ENCODE measurements around the gene PFDN2.

PFDN2 gene

DNA sequence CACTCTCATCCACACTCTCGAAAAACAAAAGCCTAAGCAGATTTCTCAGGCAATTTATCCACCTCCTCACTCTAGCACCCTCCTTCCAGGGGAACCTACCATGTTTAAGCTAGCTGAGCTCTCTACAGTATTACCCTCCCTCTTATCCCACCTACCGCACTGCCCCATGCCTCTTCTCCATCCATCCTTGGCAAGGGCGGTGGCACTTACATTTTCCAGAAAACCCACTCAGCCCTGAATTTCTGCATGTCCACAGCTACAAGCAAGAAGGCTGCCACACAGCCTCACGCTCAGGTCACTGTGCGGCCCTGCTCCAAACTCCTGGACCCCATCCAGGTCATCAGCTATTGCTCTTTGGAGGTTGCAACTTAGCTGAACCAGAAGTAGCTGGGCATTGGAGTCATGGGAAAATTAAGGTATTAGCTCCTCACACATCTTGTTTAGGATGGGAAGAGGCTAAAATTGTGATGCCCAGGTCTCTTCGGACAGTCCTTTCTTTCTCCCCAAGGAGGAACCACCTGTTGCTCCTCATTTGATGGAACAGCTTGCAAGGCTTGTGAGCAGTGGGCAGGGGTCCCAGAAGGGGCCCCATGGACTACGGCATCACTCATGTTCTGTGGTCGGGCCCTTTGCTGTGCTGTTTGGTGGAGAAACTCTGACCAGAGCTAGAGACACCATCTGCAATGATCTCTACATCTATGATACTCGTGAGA, 18.6 kb downstream of the PFDN2 start:
- no peak for DNase-seq (ENCODE audit: low read depth)

DNA sequence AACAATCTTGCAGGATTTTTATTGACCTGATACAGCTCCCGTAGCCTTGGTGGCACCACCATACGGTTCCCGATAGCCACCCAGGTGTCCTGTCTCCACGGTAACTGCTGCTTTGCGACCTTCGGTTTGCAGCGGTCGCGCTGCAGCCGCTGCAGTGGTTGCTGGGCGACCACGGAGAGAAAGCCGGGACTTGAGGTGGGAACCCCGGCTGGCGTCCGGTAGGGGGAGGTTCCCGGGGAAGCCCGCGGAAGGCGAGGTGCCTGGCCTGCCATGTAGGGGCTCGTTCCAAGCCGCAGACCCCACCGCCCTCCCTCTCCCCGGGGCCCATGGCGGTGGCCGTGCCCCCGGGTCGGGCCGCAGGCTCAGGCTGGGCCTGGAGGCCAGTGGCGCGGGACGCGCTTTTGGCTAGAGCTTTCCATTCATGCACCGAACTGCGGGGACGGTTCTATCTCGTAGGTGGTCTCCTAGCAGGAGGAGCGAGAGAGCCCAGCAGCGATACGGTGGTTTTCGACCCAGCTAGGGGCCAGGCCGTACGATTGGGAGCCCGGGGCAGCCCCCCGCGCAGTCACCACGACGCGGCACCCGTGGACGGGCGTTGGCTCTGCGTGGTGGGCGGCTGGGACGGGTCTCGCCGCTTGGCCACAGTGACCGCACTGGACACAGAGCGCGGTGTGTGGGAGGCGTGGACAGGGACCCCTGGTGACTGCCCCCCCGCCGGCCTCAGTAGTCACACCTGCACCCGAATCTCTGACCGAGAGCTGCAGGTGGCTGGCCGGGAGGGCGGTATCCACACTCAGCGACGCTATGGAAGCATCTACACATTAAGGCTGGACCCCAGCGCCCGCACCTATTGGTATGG, 19.4 kb downstream of the PFDN2 start, which contains the start of gene KLHDC9:
TSS of gene KLHDC9 (plus strand) at position 152 of the 859 bp plus-strand sequence. CDS start at position 327, 175 bp downstream.
- DNase-seq (ENCODE audit: low read depth): peak; percentile 35

DNA sequence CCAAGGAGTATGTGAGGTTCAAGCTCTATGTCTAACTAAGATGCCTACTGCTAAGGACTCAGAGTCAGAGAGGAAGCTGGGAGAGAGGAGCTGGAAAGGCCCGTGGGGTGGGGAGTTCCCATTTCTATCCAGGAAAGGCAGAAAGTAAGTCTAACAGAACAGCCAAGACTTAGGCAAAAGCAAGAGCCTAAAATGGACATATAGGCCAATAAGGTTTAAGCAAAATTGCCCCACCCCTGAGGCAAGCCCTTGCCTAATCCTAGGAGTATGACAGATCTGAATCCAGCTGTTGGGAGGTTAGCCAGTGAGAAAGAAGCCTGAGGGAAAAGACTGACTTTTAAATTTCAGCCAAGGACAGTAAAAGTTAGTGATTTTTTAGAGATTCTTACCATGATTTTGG, 21.3 kb downstream of the PFDN2 start:
- no peak for DNase-seq (ENCODE audit: low read depth)

DNA sequence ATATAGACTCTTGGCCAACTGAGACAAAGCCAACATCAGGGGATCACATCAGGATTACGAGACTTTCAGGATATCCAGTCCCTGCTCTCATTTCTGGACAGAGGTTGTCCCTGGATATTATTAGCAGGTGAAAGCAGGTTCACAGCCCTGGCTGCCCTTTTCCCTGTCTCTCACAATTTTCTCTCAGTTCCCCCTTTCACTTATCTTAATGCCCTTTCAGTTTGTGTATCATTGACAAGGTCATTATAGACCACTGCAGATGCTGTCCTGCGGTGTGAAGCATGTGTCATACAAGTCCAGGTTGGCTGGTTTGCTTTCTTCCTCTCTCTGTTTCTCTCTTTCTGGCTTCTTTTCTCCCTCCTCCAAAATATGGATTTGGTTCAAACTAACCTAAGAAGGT, 21.8 kb downstream of the PFDN2 start:
- no peak for DNase-seq (ENCODE audit: low read depth)

DNA sequence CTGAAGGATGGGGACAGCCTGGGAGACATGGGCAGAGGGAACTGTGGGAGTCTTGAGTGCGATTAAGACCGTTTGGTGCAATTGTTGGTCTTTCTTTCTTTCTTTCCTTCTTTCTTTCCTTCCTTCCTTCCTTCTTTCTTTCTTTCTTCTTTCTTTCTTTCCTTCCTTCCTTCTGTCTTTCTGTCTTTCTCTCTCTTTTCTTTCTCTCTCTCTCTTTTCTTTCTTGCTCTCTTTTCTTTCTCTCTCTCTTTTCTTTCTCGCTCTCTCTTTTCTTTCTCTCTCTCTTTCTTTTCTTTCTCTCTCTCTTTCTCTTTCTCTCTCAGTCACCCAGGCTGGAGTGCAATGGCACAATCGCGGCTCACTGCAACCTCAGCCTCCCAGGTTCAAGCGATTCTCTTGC, 22.6 kb downstream of the PFDN2 start:
- no peak for DNase-seq (ENCODE audit: low read depth)

DNA sequence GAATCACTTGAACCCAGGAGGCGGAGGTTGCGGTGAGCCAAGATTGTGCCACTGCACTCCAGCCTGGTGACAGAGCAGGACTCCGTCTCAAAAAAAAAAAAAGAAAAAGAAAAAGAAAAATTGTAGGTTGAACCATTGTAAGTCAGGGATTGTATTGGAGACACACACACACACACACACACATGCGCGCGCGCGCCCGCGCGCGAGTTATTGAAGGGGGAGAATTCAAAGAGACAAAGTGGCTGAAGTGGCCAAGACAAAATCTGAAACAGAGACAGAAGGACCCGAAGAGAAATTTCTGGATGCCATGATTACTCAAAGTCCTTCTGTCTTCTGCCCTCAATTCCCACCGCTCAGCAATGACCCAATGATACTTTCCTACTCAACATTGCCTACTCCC, 23.4 kb downstream of the PFDN2 start:
- DNase-seq (ENCODE audit: low read depth): no peak

DNA sequence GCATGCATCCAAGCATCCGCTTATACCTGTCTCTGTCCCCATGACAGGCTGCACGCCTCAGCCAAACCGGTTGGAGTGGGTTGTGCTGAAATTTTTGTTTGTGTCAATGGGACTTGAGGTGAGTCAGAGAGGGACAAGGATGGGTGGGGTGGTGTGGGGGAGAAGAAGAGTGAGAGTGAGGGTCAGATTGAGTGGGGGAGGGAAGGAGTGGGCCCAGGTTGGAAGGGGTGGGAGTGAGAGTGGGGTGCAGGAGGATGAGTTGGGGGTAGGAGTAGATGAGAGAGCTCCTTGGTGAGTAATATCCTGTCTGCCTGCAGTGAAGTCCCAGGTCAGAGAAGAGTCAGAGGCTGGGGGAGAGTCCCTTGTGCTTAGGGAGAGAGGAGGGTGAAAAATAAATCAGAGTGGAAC, 25.2 kb downstream of the PFDN2 start:
- no peak for DNase-seq (ENCODE audit: low read depth)

DNA sequence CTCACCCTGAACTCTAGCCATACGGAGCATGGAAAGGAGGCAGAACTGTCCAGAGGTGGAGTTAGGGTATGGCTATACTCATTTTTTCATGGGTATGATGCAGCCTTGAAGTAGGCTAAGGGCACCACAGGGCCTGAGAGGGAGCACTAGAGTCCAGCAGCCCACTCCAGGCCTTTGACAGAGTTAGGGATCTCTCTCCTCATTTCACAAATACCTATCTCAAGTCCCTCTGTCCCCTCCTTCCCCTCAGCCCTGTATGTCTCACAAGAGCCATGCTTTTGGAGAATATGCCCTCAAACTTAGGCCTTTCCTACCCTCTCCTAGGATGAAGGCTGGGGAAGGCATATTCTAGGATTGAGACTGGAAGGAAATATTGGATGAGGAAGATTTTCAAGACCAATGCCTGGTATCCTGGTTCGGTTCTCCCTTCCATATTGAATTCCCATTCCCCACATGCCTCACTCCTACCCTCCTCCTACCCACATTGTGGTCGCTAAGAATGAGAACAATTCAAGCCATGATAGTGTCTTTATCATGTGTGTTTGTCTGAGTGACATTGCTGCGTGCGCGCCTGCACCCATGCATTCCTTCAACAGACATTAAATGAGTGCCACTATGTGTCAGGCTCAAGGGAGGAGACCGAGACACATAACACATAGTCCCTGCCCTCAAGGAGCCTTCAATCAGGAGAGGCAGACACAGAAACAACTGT, 25.9 kb downstream of the PFDN2 start:
- no peak for DNase-seq (ENCODE audit: low read depth)

DNA sequence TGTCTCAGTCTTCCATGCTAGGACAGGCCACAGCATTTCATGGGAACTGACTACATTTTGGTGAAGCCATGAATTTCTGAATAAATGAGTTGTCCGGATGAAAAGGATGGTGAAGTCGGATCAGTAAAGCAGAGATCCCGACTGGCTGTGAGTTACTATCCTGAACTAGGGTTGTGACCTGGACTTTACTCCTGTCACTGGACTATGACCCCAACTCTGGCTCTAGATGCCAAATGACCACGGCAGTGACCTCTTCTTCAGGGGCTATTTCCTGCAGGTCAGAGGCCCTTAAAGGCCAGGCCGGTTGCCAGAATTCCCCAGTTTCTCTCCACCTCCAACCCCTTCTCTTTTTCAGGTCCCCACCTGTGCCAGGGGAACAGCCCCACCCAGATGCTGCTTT, 26.7 kb downstream of the PFDN2 start:
- no peak for DNase-seq (ENCODE audit: low read depth)

DNA sequence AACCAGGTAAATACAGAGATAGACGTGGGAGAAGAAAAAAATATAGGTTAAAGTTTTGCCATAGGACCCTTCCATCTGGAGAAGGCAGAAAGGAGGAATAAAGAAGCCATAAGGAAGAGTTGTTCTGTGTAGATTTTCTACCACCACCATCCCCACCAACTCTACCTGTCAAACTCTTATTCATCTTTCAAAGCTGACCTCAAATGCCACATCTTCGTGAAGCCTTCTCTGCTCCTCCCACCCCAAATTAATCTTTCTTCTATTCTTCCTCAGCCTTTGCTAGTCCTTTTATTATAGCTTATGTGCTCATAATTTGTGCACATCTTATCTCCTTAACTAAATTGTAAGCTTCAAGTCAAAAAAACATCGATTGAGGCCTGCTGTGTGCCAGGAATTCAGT, 27.2 kb downstream of the PFDN2 start:
- no peak for DNase-seq (ENCODE audit: low read depth)

DNA sequence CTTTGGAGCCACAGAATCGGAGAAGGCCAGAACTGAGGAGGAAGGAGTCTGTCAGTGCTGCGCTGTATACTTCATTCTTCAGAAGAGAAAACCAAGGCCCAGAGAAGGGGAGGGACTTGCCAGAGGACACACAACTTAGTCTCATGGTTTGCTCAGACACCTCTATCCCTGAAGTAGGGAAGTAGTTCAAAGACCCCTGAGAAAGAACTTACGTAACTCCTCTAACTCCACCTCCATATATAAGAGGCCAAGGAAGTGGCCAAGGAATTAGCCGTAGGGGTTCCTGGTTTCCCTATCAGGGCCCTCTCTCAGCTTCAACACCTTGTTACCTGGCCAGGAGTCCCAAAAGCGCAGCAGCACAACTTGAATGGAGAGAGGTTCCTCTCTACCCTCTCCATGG, 27.9 kb downstream of the PFDN2 start:
- DNase-seq (ENCODE audit: low read depth): no peak

DNA sequence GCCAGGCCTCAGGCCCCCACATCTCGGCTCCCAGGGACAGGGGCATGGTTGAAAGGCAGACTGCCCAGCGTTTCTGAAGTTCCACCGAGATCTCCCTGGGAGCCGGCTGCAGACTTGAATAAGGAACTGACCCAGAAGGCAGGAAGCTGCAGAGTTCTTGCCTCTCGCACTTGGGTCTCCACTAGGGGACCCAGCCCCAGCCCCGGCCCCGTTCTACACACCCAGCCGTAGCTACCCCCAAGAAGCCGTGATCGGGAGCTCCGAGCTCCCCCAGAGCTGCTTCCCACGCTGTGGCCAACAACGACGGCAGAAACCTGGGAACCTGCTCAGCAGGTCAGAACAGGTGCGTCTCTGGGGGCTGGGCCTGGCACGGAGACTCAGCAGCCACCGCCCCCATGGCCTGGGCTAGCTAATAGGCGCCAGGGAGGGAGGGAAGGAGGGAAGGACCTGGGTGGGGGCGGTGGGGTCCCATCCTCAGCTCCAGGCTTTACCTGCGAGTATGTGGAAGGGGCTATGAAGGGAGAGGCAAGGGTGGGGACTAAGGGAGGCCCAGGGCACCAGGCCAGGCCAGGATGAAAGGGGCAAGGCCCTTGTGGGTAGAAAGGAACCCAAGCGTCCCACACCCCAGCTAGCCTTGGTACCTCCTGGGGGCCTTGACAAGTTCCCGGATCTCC, 28.4 kb downstream of the PFDN2 start, which contains the start of gene NECTIN4:
TSS of gene NECTIN4 (minus strand) at position 308 of the 674 bp plus-strand sequence. CDS start at position 46, 262 bp downstream.
- no peak for DNase-seq (ENCODE audit: low read depth)

DNA sequence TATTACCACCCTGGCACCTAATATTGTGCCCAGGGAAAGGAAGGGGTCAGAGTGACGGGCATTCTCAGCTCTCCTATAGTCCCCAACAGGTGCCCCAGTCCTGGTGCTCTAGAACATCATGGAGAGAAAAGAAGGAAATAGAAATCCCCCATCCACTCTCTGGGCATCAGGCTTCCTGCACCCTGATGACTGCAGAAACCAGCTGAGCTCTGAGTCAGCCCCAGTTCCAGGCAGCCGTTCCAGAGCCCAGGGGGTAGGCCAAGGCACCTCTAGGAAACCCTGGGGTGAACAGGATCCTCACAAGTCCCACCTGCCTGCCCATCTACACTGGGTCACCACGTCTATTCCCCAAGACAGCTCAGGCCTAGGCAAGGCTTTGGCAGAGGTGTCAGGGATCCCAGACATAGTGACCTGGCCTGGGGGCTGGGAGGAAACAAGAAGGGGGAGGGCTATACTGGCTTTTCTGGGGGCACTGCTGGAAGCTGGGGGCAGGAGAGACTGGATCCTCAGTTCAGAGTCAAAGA, 29.2 kb downstream of the PFDN2 start:
- DNase-seq (ENCODE audit: low read depth): no peak

DNA sequence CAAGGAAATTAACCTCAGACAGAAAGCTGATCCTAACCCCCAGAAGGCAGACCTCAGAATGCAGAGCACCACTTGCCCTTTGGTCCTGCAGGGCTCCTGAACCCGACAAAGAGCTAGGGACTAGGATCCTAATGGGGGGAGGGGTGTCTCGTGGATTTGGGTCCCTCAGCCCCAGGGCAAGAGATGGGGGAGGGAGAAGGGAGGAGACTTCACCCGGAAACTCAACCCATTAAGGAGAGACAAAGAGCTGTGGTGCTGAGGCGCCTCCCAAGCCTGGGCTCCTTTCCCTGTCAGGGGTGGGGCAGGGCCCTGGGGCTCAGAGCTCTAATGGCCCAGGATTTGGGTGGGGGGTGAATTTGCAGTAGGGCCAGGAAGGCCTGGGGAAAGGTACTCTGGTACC, 31.4 kb downstream of the PFDN2 start:
- DNase-seq (ENCODE audit: low read depth): no peak

DNA sequence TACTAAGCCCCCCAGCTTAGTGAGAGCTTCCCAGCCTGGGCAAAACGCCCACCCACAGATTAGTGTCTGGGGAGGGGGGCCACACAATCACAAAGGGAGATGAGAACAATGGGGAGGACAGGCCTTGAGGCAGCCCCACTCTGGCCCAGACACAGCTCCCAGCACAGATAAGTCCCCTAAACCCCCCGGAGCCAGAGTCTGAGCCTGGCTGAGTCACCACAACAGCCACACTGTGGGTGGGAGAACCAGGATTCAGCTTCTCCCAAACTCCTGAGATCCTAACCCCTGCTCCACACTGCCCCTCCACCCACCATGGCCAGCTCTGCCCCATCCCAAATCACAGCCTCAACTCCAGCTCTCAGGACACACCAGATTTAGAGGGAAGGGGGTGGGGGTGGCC, 32.7 kb downstream of the PFDN2 start:
- no peak for DNase-seq (ENCODE audit: low read depth)

DNA sequence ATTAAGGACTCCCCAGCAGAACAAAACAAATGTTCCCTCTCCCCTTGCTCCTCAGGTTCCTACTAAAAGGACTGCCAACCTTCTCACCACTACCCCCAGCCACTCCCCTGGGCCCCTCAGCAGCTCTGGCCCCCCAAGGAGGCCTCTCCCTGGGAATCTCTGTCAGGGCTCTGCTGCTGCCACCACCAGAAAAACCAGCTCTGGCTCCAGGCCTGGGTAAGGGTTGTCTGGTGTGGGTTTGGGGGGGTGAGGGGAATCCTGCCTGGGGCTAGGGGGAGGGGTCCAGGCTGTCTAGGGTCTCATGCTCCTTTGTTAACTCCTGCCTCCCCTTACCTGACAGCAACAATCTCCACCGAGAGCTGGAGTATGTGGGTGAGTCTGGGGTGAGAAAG, 33.2 kb downstream of the PFDN2 start:
- no peak for DNase-seq (ENCODE audit: low read depth)

DNA sequence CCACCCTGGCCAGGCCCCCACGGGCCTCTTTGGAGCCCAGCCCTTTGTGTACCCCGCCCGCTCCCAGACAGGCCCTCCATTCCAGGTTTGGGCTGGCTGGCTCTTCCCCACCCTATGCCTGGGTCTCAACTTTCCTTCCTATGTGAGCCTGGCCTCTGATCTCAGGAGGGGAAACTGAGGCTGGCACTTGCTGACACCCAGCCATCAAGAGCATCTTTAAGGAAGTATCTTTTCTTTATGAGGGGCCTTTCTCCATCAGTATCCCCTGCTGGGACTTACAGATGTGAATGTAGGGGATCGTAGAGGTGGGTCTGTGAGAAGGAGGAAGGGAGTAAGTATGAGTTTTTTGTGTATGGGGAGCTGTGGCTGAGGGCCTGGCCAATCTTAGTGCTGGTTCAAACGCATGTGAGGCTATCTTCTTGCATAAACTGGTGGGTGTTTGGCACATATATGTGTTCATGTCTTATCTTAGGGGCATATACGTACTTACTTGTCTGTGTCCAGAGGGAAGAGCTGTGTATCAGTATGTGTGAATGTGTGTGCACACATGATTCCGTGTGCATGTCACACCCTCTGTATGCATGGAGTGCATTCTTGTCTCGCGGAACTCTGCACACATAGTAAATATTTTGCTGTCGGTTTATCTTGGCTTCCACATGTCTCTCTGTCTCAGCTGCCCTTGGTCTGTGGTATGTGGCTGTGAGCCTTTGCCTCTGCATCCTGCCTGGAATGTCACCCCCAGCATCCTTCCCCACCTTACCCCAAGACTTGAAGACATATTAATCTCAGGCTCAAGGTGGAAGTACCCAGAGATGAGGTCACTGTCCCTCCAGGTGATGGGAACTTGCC, 33.9 kb downstream of the PFDN2 start:
- DNase-seq (ENCODE audit: low read depth): no peak

DNA sequence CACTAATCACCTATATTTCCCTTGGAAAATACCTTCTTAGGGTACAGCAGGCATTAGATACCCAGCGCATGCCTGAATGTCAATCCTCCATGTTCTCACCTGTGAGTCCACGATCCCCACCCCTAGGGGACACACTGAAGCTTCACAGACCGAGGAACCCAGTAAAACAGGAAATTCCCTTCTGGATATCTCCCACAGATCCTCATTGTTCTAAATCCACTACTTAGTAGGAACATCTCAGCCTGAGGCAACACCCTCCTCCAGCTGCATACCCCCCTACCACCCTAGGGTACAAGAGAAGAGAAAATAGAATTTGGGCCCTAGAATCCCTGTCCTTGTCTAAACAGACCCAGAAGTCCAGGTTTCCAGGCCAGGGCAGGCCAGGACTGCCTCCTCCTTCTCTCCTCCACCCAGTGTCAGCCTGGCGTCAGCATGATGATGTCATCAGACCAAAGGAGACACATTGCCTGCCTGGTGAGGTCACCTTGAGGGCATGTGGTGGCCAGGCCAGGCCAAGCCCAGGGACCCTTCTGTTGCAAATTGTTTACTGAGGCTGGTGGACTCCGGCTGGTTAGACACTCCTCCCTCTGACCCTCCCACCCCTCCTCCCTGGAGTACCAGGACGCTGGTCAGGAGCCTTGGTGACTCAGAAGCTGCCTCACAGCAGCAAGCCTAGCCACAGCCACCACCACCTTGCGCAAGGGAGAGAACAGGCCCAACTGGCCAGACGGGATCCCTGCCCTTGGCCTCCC, 34.7 kb downstream of the PFDN2 start:
- DNase-seq (ENCODE audit: low read depth): no peak

DNA sequence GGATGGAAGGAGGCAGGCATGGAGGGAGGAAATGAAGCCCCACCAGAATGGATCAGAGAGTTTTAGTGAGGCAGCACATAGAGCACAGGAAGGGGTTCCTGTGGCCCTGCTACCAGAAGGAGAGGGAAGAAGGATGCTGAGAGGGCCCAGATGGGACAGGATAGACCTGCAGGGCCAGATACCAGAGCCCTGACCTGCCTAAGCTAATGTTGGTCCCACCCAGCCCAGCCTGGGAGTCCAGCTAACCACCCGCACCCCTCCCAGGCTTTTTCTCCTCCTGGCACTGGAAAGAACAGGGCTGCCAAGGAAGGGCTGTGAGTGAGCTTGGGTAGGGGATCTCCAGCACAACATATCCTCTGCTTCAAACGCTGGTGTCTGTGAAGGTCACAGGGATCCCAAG, 35.4 kb downstream of the PFDN2 start:
- no peak for DNase-seq (ENCODE audit: low read depth)

DNA sequence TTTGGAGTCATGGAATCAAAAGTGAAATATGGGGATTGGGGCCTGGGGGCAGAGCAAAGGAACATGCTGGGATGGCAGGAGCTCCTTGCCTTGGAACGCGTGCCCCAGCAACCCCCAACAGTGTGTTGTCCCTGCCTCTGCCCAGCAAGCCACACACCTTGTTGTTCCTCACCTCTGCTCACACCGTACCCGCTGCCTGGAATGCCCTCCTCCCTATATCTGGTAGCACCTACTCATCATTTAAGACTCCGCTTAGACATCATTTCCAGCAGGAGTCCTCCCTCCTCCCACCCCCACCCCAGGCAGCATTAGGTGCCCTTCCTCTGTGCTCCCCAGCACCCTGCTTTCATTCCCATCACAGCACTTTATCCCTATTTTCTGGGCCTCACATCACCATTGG, 36.3 kb downstream of the PFDN2 start:
- DNase-seq (ENCODE audit: low read depth): no peak
